ENCODE data around the gene DLK1.
A peak's percentile ranks its signal among the peaks of the same experiment; 100 is the strongest.

The DLK1 gene

DNA sequence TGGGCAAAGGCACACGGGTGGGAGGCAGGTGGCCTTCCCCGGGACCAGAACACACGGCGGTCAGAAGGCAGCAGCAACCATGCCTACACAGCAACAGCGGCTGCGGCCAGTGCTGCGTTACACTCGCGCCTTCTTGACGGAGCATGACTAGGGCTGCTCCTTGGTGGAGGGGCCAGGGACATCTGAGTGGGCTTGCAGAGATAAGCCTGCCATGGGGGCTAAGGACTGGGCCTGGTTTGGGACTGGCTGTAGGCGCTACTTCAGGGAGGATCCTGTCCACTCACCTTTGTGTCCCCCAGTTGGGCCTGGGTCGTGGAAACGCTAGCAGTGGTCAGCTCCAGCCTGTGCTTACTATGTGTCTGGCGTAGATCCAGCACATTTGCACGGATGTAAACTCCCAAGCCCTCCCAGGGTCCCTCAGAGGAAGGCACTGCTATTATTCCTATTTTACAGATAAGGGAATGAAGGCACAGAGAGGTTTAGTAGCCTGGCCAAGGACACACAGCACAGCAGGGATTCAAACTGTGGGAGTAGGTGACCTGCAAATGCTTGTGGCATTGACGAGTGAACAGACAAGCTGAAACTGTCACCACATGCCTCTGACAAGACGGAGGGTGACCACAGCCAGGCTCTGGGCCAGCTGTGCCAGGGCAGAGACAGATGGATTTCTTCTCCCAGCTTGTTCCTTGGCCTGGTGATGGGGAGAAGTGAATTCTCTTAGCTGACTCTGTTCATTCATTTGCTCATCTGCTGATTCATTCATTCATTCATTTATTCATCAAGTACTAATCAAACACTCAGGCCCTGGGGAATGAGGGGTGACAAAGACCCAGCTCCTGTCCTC lies 31.9 kb upstream of the DLK1 start:
- no peak for DNase-seq

DNA sequence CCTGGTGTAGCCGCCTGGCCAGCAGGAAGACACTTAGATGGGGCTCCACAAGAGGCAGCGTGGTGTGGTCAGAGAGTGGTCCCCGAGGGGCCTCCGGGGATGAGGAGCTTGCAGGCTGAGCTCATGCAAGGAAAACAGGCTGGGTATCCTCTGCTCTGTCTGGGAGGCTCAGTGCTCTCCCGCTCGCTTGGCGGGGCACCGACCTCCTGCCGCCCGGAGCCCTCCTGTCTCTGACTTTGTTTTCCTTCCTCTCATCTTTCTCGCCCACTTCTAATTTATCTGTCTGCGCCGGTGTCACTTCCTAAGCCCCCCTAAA lies 31.3 kb upstream of the DLK1 start:
- DNase-seq, result no peak

DNA sequence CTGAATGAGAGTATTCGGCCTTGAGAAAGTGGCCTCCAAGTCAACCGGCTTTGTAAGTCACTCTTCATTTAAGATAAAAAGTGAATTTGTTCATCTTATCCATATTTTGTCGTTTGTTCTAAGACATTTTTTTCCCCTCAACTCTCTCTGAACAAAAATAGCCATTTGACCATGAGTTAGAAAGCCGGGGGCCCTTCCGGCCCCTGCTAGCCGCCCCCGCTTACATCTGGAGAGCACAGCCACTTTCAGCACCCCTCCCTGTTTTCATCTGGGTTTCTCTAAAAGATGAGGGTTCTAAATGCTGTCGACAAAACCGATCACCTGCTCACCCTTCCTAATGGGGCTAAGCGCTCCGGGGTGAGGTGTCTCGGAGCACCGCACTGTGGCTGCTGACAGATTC lies 30.7 kb upstream of the DLK1 start:
- DNase-seq, result no peak

DNA sequence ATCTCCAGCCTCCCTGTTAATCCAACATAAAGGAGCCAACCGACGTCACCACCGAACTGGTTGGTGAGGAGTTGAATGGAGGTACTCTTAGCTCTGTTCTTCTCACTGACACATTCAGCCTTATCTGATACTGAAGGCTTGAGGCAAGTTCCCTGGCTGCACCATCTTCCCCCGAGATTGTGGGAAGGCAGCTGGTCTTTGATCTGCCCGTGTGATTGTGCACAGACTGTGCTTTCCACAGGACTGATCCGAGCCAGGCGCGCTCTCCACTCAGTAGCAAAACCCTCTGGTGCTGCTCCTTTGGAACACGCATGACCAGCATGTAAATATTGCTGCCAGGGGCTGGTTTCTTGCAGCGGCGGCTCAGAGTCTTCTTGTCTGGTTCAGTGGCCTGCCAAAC lies 30.1 kb upstream of the DLK1 start:
- no peak for DNase-seq

DNA sequence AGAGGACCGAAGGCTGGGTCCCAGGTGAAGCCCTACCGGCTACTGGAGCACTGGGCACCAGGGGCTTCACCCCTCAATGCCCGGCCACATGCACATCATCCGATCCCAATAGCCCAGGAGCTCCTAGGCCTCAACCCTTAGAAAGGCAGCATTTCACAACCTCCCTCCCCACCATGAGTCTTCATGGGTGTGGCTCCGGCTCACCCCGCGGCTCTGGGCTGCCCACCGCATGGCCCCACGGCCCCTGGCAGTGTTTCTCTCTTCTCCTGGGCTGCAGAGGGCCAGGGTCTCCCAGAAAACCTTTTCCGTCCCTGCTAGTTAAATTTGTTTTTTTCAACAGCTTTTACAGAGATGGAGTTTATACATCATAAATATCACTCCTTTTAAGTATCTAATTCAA lies 28.6 kb upstream of the DLK1 start:
- DNase-seq, result no peak

DNA sequence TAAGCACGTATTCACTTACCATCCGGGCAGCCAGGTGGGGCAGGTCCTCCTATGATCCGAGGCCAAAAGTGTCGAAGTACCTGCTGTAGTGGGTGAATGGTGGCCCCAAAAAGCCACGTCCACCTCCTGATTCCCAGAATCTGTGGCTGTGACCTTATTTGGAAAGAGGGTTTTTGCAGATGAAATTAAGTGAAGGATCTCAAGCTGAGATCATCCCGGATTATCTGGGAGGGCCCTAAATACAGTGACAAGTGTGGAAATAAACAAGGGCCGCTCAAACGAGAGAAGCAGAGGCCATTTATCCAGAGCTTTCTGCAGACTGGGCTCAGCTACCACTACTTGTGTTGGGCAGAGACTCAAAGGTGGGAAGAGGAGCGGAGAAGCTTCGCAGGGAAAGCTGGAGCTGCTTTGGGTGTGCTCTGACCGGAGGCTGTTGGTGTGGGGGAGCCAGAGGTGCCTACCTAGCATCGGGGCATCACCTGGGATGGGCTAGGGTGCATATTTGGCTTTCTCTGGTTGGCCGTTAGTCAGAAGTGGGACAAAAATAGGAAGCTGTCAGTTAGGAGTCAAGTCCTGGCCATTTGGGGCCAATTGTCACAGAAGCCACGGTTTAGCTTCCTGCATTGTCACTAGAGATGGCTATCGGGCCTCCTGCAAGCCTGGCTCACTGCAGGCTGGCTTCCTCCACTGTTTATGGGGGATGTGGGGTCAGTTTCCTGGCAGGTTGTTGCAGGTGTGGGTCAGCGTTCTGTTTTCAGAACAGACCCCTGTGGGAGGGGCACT lies 27.8 kb upstream of the DLK1 start:
- no peak for DNase-seq

DNA sequence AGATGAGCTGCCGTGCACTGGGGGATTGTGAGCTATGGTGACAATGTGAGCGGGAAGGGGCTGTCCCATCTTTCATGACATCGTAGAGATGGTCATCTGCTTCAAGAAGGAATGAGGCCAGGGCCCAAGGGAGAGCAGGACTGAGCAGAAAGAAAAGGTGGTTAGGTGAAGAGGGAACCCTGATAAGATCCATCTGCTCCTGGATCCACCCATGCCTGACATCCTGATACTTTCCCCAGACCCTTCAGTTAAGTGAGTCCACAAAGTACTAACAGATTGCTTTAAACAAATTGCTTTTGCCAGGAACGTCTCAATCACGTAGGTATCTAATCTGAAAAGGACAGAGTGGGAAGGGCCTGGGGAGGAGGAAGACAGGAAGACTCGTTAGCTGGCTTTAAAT lies 25.4 kb upstream of the DLK1 start:
- DNase-seq, result no peak

DNA sequence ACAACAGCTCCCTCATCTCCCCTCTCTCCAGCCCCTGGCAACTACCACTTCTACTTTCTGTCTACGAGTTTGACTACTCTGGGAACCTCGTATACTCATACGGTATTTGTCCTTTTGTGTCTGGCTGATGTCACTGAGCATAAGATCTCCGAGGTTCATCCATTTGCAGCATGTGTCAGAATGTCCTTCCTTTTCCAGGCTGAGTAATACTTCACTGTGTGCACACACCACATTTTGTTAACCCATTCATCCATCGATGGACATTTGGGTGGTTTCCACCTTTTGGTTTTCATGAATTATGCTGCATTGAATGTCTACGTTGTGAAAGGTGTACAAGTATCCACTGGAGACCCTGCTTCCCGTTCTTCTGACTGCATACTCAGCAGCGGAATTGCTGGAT lies 24.1 kb upstream of the DLK1 start:
- DNase-seq, result no peak

DNA sequence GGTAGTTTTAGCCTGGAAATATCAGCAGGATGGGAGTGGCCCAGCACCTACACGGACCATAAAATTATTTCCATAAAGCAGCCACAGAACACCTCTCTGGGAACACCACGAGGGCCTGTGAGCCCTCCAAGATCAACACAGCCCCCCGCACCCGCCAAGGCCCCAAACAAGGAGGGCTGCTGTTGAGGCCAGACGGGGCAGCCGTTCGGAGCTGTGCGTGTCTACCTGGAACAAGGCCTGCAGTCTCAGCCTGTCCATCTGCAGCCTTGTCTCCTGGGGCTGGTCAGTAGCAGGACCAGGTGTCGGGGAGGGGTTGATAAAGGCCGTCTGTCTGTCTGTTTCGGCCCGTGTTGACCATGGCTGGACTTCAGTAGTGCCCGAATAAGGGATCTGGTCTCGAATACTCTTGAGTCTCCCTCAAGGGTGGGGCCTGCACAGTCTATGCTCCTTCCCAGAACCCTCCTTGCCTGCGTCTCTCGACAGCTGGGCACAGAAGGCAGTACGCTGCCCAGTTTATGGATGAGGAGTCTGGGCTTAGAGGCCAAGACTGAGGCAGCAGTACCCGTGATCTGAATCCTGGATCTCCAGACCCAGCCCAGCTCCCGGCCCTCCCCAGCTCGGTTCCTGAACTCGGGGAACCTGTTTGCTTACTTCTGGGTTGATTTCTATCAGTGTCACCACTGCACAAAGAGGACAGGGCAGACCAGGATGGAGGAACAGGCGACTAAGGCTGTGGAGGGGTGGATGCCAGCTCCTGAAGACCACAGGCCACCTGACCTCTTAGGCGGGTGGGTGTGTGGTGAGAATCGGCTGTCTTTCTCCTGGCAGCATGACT lies 23.1 kb upstream of the DLK1 start:
- DNase-seq, result no peak

DNA sequence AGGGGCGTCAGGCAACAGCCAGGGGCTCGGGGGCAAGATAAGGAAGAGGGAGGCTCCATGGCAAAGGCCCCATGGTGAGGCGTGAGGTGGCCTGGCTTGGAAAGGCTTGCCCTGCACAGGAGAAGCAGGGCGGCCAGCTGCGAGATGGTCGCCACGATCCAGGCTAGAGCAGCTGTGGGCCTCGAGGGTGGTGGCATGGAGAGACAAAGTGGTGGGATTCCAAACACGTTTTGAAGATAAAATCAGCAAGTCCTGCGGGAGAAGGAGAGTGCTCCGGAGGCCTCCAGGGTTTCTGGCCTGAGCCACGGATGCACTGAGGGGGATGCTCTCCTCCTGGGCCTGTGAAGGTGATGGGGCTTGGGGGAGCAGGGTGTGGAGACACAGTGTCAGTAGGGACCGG lies 20.5 kb upstream of the DLK1 start:
- DNase-seq, result no peak

DNA sequence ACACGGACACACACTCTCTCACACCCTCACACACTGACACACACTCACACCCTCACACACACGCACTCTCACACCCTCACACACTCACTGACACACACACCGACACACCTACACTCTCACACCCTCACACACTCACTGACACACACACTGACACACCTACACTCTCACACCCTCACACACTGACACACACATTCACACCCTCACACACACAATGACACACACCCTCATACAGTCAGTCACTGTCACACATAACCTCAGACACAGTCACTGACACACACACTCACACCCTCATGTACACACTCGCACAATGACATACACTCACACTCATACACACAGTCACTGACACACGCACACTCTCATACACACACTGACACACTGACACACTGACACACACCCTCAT lies 19.8 kb upstream of the DLK1 start:
- no peak for DNase-seq

DNA sequence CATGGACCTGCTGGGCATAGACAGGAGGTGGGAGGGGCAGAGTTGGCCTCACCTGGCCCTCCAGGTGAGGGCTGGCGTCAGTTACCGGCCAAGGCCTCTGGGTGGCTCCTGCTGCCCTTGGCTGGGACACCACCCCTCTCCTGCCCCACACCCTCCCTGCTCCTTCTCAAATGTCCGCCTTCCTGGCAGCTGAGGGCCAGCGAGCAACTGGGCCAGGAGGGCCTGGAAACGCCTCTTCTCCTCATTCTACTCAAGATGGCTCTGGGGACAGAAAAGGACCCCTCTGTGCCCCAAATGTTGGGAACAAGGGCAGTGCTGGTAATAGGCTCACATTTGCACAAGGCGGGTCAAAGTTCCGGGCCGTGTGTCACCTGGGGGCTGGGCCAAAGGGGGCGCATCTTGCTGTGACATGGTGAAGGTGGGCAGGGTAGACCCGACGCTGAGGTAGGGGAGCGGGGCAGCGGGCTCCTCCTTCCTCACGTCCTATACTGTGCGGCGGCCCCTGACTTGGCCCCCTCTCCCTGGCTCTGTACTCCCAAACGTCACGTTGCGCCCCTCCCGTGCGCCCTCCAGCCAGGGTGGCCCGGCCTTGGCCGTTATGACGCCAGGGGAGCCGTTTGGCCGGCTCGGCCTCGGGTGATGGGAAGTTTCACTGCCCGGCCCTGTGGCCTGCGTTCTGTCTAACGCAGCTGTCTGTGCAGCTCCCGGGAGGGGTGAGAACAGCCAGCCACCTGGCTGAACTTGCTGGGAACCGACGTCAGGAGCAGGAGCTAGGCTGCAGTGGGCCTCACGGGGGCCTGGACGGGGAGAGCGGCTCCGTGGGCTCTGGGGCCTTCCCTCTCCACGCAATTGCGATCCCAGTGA lies 18.0 kb upstream of the DLK1 start:
- DNase-seq, result no peak

DNA sequence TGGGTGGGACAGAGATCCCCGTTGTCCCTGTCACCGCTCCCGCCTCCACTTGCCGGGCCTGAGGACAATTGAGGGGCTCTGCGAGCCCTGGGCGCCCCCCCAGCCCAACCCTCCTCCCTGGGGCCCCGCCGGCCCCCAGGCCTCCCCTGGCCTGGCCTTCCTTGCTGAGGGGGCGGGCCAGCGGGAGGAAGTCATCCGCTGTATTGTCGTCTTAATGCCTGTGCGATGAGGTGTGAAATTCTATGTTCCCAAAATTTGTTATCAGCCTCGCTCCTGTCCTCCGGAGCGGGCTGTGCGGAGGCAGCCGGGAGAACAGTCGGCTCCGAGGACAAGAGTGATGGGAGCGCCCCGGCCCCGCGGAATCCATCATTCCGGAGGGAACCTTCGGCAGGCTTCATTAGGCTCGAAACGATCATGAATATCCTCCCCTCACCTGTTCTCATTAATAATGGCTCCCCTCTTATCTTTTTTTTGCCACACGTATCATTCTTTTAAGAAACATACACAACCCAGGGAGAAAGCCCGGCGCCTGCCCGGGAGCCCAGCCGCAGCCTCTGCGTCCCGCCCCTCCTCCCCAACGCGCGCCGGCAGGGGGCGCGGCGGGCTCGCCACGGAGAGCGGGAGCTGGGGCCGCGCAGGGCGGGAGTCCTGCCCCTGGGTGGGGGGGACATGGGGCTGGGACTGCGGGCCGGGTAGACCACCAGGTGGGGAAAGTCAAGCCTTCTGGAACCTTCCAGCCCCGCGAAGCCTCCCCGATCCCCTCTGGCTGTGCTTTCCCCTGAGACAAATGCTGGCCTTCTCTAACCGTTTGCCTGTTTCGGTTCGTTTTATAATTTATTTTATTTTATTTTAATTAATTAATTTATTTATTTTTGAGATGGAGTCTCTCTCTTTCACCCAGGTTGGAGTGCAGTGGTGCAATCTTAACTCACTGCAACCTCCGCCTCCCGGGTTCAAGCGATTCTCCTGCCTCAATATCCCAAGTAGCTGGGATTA lies 17.1 kb upstream of the DLK1 start:
- DNase-seq, result peak; percentile 16

DNA sequence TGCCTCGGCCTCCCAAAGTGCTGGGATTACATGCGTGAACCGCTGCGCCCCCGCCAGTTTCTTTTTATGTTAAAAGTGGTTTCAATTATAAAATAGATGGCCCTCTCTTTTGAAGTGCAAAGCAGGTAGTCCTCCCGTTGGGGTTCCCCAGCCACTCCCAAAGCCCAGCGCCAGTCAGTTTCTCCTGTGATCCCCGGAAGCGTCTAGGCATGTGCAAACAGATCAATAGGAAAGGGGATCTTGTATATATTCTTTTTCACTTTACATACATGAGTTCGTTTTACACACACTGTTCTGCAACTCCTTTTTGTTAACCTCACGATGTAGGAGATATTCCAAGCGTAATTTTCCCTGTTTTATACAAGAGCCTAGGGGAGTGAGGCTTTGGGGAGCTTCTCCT lies 16.3 kb upstream of the DLK1 start:
- no peak for DNase-seq

DNA sequence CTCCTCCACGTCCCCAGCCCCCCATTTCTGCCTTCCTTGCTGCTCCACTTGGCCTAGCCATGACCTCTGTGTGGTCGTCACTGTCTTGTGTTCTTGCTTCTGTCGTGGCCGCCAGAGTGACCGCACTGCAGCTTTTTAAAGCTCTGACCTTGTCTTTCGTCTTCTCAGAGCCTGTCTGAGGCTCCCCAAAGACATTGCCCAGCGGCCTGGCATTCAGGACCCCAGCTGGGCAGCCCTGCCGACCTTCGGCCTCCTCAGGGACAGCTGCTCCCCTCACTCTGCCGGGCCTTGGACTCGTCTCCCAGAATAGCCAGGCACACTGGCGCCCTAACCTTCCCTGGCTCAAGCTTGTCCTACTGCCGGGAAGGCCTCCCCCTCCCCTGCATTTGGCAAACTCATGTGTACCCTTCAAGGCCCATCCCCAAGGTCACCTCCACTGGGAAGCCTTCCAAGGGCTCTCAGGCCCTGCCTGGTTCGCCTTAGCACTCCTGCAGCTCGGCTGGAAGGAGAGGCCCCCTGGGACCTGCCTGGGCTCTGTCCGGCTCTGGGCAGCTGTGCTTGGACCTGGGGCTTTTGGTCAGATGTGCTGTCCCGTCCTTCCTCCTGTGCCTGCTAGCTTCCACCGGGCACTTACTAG lies 15.7 kb upstream of the DLK1 start:
- no peak for DNase-seq

DNA sequence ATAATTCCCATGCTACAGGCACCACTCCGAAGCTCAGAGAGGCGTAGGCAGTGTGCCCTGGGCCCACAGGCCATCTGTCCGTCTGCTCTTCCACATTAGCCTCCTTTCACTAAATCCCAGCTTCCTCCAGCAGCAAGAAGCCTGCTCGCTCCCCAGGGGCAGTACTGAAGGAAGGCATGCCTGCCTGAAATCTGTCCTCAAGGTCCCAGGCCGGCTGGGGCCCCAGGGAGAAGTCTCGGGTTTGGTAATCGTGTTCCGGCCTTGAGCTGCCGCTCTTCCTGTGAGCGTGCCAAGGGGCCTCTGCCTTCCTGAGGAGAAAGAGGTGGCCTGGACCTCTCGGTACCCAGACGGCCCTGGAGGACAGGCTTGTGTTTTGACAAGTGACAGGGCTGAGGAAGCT lies 15.2 kb upstream of the DLK1 start:
- DNase-seq, result no peak

DNA sequence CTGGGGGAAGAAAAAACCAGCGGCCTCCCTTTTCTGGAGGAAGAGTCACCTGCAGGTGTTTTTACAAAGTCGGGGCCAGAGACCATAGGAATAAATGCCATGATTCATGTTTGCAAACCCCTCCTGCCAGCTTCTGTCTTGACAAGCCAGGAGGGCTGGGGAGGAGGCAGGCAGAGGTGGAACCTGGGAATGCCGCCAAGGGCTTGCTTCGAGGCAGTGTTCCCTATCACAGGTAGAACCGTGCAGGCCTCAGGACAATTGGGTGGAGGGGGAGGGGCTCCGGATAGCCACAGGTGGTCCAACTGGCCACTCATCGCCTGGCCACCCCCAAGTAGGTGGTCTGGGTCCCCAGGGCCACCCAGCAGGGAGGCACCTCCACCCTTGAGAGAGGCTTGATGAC lies 14.2 kb upstream of the DLK1 start:
- no peak for DNase-seq

DNA sequence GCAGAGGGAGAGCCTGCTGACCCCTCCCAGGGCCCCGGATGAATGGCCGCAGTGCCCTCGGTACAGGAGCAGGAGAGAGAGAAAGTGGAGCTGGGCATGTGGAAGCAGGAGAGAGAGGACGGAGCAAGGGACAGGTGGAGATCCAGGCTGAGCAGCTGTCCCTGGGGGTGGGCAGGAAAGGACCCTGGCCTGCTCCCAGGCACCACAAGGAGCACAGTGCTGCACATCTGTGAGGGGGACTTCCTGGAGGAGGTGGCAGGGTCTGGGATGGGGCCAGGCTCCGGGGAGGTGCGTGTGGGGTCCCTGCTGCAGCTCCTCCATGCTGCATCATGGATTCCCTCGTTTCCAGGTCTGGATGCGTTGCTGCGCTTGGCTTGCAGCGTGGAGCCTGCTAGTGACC lies 13.0 kb upstream of the DLK1 start:
- no peak for DNase-seq

DNA sequence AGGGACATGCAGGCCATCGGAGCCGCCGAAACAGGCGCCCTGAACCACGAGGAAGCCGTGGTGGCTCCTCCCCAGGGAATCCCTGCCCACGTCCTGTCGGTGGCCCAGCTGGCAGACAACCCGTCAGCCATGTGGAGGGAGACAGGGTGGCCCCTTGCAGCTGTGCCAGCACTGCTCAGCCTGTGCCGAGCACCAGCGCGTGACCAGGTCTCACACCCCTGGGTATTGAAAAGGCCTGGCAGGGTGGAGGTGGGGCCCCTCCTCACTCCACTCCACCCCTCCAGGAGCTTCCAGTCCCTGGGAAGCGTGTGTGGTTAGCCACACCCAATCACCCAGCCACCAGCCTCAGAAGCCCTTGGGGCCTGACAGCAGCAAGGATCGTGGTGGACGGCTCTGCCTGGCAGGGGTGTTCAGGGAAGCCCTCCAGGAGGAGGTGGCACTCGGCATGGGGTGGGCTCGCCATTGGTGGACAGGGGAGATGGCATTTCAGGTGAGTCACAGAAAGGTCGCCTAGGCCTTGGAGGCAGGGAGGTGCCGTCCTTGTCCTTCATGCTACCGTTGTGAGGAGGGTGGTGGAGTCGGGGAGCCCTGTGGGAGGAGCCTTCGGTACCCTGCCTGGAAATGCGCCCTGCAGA lies 12.3 kb upstream of the DLK1 start:
- DNase-seq, result no peak

DNA sequence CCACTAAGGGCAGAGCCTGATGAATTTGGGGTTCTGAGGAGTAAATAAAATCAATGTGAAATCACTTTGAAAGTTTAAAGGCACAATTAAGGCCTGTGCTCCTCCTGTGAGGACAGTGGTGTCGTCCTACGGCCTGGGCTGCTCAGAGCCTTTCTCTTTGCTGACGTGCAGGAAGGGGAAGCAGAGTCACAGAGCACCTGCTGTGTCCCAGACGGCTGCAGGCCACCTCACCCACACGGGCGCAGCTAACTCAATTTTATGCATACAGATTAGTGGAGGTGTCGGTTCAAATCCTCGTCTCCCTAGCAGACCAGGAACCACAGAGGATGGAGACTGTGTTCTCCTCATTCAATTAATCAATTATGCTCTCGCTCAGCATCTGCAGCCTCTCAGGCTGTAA lies 11.4 kb upstream of the DLK1 start:
- DNase-seq, result no peak

Data from CD4-positive, alpha-beta T cell treated with Interleukin-17A for 4 hours (primary cell).